GM21825 (cell line): ENCODE measurements around the gene PACS1.

Experiments
- ATAC-seq: cut with Tn5 transposase; IDR thresholded peaks from one replicate; pipeline ENCODE4 v1.9.1; 2021; ENCODE audit warnings: mild to moderate bottlenecking, moderate library complexity; ENCODE audit not compliant: unreplicated experiment

PACS1 gene

GRCh38 chr11:66176650-66177049 lies 106.6 kb downstream of the PACS1 start:
- no peak for ATAC-seq

DNA sequence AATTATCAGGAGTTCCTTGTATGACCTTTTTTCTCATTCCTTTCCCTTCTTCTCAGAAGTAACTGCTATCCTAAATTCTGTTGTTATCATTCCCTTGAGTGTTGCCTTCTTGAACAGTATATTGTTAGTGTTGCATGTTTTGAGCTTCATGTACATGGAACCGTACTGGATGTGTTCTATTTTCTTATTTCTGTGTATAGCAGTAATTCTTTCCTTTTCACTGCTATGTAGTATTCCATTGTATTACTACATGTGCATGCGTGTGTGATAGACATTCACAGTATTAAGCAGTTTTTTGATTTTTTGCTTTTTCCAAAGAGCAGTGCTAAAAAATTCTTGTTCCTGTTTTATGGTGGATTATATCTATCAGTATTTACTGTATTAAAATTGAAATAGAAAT lies 108.1 kb downstream of the PACS1 start:
- ATAC-seq = no peak

GRCh38 chr11:66178871-66179270 lies 108.8 kb downstream of the PACS1 start:
- no peak for ATAC-seq

DNA sequence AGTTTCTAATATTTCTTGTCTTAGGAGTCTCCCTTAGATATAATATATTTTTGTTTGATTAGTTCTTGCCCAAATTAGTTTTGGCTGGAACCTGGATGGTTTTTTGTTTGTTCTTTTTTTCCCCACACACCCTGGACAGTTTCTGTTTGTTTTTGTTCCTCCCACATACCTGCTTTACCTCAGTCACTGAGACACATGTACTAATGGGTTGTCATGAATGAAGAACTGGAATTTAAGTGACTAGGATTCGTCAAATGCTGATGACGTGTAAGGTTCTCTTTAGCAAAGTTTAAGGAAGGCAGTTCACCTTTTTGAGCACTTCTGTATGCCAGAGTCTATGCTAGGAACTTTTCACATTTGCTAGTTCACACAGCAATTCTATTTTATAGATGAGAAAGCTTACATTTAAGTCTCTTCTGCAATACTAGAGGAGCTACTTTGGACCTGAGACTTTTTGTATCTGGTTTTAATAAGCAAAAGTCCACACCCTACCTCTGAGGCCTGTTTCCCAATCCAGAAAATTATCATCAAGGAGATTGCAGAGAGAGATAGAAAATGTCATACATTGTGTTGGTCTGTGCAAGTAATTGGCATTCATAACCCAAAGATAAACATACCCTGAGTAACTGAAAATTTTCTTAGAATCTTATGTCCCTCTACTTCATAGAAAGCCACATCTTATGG lies 111.7 kb downstream of the PACS1 start:
- no peak for ATAC-seq

DNA sequence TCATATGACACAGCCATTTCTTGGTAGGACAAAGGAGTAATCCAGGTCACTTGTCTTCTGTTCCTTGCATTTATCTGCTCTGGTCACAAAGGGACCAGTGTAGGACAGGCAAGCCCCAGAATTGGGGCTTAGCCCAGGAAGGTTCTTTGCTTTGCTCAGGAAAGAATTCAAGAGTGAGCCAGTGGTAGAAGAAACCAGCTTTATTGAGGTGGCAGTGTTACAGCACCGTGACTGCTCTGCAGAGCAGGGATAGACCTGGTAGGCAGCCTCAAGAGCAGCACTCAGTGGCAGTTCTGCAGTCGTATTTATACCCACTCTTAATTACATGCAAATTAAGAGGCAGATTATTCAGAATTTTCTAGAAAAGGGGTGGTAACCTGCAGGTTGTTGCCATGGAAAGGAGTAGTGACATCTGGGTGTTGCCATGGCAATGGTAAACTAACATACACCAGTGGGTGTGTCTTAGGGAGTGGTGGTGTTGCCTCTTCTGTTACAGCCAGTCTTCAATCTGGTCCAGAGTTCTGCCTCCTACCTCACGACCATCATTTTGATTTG lies 113.5 kb downstream of the PACS1 start:
- ATAC-seq = no peak

DNA sequence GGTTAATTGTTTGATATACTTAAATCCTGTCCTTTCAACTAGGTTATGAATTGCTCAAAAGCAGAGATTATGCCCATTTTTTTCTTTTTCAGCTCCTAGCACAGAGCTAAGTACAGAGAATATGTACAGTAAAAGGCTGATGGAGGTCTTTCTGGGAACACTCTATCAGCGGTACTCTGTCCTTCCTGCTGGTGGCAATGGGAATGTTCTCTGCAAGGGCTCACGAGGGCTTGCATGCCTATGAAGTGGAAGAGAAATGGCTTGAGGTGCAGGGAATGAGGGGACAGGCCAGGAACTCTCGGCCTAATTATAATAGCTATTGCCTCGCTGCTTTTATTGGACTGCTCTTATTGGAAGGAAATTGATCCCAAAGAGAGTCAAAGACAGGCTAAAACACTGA lies 114.7 kb downstream of the PACS1 start:
- no peak for ATAC-seq

DNA sequence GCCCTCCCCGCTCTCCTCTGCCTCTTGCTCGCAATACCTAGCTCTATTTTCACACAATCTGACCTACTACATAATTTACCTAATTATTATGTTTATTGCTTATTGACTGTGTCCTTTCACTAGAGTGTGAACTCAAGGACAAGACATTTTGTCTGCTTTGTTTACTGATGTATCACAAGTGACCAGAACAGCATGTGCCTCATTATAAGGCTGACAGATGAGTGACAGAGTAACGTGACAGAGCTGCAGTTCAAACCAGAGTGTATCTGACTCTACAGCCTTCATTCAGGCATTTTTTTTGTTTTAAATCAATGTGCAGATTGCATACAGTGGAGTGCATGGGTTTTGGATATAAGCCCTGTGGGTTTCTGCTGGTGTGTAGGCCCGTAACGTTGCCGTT lies 116.4 kb downstream of the PACS1 start:
- ATAC-seq = no peak

DNA sequence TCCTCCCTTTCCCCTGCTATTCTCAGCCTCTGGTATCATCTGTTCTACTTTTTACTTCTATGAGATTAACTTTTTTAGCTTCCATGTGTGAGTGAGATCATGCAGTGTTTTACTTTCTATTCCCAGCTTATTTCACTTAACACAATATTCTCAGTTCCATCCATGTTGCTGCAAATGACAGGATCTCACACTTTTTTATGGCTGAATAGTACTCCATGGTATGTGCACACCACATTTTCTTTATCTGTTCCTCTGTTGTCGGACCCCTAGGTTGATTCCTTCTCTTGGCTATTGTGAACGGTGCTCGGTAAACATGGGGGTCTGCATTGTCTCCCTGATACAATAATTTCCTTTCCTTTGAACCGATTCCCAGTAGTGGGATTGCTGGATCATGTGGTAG lies 117.4 kb downstream of the PACS1 start:
- no peak for ATAC-seq

GRCh38 chr11:66188580-66188979 lies 118.5 kb downstream of the PACS1 start:
- no peak for ATAC-seq

GRCh38 chr11:66189031-66189745 lies 119.1 kb downstream of the PACS1 start:
- no peak for ATAC-seq

DNA sequence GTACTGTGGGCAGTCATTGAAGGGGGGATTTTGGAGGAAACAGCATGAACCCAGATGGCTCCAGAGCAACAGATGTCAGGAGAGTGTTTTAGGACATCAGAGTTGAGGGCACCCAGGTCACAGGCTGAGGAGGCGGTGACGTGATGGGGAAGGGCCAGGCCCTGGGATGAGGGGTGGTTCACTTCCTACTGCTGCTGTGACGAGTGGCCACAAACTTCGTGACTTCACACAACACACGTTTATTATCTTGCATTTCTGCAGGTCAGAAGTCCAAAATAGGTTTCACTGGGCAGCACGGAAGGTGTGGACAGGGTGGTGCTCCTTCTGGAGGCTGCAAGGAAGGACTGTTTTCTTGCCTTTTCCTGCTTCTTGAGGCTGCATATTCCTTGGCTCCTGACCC lies 120.7 kb downstream of the PACS1 start:
- no peak for ATAC-seq

DNA sequence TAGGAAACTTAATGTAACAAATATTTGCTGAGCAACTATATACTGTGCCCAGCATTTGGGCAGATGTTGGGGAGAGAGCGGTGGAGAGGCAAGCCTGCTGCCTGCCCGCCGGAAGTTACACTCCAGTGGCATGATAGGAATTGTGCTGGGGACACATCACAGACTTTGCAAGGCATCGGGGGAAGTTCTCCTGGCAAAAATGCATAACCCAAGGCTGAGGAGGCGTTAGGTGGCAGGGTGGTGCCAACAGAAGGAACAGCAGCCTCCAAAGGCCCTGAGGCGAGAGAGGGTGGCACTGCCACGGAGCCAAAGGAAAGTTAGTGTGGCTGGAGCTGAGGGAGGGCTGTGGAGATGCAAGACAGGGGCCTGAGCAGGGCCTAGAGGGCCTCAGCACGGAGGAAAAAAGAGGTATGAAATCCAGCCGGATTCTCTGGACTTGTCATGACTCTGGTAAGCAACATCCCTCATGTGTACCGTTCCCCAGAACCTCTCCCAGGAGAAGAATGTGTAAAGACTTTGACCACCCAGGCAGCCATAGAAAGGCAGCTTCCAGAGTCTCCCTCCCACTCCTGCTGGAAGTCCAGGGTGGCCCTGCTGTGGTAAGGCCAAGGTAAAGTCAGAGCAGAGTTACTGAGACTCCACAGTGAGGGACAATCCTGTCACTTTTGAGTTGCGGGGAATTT lies 122.2 kb downstream of the PACS1 start:
- ATAC-seq = no peak

GRCh38 chr11:66194391-66194790 lies 124.3 kb downstream of the PACS1 start:
- no peak for ATAC-seq

DNA sequence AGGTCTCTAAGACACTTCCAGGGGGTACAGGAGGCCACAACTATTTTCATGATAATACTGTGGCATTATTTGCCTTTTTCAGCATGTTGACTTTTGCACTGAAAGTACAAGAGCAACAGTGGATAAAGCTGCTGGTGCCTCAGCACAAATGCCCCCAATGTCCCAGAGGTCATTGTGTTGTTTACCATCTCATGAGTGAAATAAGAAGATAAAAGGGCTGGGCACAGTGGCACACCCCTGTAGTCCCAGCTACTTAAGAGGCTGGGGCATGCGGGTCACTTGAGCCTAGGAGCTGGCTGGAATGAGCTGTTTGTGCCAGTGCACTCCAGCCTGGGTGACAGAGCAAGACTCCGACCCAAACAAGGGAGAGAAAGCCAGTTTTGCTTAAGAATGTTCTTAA lies 125.8 kb downstream of the PACS1 start:
- ATAC-seq = no peak

DNA sequence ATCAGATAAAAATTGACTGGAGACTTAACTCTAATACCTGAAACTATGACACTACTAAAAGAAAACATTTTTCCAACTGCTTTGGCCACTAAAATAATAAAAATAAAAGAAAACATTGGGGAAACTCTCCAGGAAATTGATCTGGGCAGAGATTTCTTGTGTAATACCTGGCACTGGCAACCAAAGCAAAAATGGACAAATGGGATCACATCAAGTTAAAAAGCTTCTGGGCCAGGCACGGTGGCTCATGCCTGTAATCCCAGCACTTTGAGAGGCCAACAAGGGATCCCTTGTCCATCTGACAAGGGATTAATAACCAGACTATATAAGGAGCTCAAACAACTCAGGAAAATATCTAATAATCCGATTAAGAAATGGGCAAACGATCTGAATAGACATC lies 133.8 kb downstream of the PACS1 start:
- ATAC-seq = no peak

DNA sequence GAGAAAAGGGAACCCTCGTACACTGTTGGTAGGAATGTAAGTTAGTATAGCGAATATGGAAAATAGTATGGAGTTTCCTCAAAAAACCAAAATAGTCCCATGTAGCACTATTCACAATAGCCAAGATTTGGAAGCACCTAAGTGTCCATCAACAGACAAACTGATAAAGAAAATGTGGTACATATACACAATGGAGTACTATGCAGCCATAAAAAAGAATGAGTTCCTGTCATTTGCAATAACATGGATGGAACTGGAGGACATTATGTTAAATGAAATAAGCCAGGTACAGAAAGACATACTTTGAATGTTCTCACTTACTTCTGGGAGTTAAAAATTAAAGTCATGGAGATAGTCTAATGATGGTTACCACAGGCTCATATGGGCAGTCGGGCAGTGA lies 134.3 kb downstream of the PACS1 start:
- ATAC-seq = no peak

DNA sequence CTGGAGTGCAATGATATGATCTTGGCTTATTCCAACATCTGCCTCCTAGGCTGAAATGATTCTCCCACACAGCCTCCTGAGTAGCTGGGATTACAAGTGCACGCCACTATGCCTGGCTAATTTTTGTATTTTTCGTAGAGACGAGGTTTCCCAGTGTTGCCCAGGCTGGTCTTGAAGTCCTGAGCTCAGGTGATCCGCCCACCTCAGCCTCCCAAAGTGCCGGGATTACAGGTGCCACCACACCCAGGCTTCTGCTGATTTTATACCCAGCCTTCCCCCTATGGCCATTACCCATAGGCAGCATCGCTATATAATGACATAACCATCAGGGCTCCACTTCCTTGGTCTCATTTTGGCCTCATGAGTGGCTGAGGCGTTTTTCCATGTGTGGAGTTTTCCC lies 137.7 kb downstream of the PACS1 start:
- no peak for ATAC-seq

DNA sequence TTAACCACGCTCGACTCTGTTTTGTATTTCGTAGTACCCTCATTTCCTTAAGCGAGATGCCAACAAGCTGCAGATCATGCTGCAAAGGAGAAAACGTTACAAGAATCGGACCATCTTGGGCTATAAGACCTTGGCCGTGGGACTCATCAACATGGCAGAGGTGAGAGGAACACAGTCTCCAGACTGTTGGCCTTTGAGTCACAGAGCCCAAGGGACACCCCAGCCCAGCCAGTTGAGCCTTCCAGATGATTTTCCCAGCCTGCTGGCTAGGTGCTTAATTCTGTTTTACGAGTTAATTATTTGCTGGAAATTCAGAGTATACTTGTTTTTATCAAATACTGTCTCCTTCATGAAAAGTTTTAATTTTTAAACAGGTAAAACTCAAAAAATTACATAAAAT lies 141.0 kb downstream of the PACS1 start:
- no peak for ATAC-seq

GRCh38 chr11:66216911-66217310 lies 146.8 kb downstream of the PACS1 start:
- no peak for ATAC-seq

GRCh38 chr11:66218036-66218435 lies 148.0 kb downstream of the PACS1 start:
- ATAC-seq = no peak

GRCh38 chr11:66218846-66219620 lies 149.0 kb downstream of the PACS1 start:
- ATAC-seq = no peak
